A673 (cell line): Measurements from ENCODE around the gene AVPR2. TPM values are rescaled to one million over a fixed set of nuclear protein-coding genes. Genes with fewer than 3 reads are reported as not detected.

Experiments
- BruUV-seq: library from RNA; stranded (reverse); fragments of 400-500 nt; replicated peaks from 2 replicates; lab custom pipeline; 2021; lab: Mats Ljungman, UMichigan
- CTCF ChIA-PET: fragments of 300-600 bp; sonication (Branson Sonifier 250); formaldehyde crosslinking; loops from one replicate; lab custom pipeline; 2022; ENCODE audit warnings: antibody characterized with exemption; lab: Charles Lee
- POLR2A ChIA-PET: fragments of 300-600 bp; sonication (Branson Sonifier 250); formaldehyde crosslinking; loops from one replicate; lab custom pipeline; 2022; ENCODE audit warnings: antibody characterized with exemption; ENCODE audit not compliant: low non-redundant PET; lab: Charles Lee
- DNase-seq: peaks from one replicate; pipeline ENCODE4 v3.0.0-alpha.2; 2015; ENCODE audit warnings: low spot score
- H3K27ac ChIP-seq: fragments of 200-600 bp; sonication (generic); 2 replicates; pipeline ENCODE4 v1.5.1; 2016; ENCODE audit warnings: mixed run types, low read depth, mild to moderate bottlenecking, mixed read lengths, antibody characterized with exemption, low read length; ENCODE audit not compliant: poor library complexity, severe bottlenecking
- H3K27me3 ChIP-seq: fragments of 200-600 bp; sonication (generic); replicated peaks from 2 replicates; pipeline ENCODE4 v1.6.1; 2017; ENCODE audit warnings: mixed run types, low read depth, mild to moderate bottlenecking, mixed read lengths, antibody characterized with exemption, low read length; ENCODE audit not compliant: insufficient read depth, poor library complexity
- H3K36me3 ChIP-seq: fragments of 200-600 bp; sonication (generic); 2 replicates; pipeline ENCODE4 v1.6.1; 2016; ENCODE audit warnings: mixed run types, mild to moderate bottlenecking, mixed read lengths, antibody characterized with exemption, low read length; ENCODE audit not compliant: insufficient read depth, poor library complexity, severe bottlenecking
- H3K4me1 ChIP-seq: fragments of 200-600 bp; sonication (generic); 2 replicates; pipeline ENCODE4 v1.6.1; 2017; ENCODE audit warnings: mixed run types, mild to moderate bottlenecking, mixed read lengths, antibody characterized with exemption, low read length; ENCODE audit not compliant: insufficient read depth, poor library complexity, severe bottlenecking
- H3K4me3 ChIP-seq: fragments of 200-600 bp; sonication (generic); 2 replicates; pipeline ENCODE4 v1.5.1; 2016; ENCODE audit warnings: low read depth, mixed run types, mild to moderate bottlenecking, mixed read lengths, low read length; ENCODE audit not compliant: poor library complexity, severe bottlenecking
- H3K9me3 ChIP-seq: fragments of 200-600 bp; sonication (generic); 2 replicates; pipeline ENCODE4 v1.6.1; 2016; ENCODE audit warnings: mixed run types, low read depth, mild to moderate bottlenecking, mixed read lengths, antibody characterized with exemption, low read length; ENCODE audit not compliant: poor library complexity, severe bottlenecking
- EZH2 ChIP-seq: fragments of 200-600 bp; sonication (generic); IDR thresholded peaks from 2 replicates; pipeline ENCODE4 v1.6.1; 2017; ENCODE audit warnings: borderline replicate concordance, low read depth, mild to moderate bottlenecking, mixed read lengths, antibody characterized with exemption, low read length; ENCODE audit not compliant: poor library complexity, severe bottlenecking
- intact Hi-C: fragments of 100-400 bp; cut with micrococcal nuclease; formaldehyde crosslinking; loops from one replicate; pipeline ENCODE4 v1.10.0; 2022; ENCODE audit not compliant: unreplicated experiment
- total RNA-seq: library from RNA; stranded (reverse); gene quantifications from 2 replicates; pipeline ENCODE4 v1.2.3, GENCODE V29; 2021
- TF ChIP-seq, protein P1 (sequence below): fragments of 300-800, 200-600 bp; sonication (generic); conservative IDR thresholded peaks from 2 replicates; pipeline ENCODE4 v1.5.1; 2017; ENCODE audit warnings: low read depth, mild to moderate bottlenecking, antibody characterized with exemption, low read length, moderate library complexity, mixed read lengths

The AVPR2 gene
- total RNA-seq, 1 experiment from 2014 or later, result not detected

DNA sequence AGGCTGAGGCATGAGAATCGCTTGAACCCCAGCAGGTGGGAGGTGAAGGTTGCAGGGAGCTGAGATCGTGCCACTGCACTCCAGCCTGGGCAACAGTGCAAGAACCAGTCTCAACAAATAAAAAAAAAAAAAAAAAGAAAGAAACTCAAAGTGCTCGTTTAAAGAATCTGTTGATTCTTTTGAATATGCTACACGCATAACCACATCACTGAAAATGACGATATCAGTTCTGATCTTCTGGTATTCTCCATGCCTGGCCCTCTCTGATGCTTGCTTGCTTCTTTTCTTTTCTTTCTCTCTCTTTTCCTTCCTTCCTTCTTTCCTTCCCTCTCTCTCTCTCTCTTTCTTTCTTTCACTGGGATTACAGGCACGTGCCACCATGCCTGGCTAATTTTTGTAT lies 7.3 kb downstream of the AVPR2 start:
- no peak for DNase-seq
- TF ChIP-seq EZH2, result no peak
- TF ChIP-seq, protein P1, sequence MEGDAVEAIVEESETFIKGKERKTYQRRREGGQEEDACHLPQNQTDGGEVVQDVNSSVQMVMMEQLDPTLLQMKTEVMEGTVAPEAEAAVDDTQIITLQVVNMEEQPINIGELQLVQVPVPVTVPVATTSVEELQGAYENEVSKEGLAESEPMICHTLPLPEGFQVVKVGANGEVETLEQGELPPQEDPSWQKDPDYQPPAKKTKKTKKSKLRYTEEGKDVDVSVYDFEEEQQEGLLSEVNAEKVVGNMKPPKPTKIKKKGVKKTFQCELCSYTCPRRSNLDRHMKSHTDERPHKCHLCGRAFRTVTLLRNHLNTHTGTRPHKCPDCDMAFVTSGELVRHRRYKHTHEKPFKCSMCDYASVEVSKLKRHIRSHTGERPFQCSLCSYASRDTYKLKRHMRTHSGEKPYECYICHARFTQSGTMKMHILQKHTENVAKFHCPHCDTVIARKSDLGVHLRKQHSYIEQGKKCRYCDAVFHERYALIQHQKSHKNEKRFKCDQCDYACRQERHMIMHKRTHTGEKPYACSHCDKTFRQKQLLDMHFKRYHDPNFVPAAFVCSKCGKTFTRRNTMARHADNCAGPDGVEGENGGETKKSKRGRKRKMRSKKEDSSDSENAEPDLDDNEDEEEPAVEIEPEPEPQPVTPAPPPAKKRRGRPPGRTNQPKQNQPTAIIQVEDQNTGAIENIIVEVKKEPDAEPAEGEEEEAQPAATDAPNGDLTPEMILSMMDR, result no peak
- Histone ChIP-seq H3K27ac (no peak overlapping the region), H3K4me1 (no peaks in the 10 kb centered on the region), H3K4me3 (no peak overlapping the region), H3K36me3 (no peaks in the 10 kb centered on the region), H3K9me3 (no peaks in the 10 kb centered on the region), H3K27me3 (no peaks in the 10 kb centered on the region)
- BruUV-seq, result no TSS peak
- intact Hi-C loops, result no loop called here
- ChIA-PET POLR2A (no interaction called here), CTCF (no interaction called here)

- DNase-seq, result no peak
- H3K36me3 ChIP-seq, result no peaks in the 10 kb centered on the region
- H3K9me3 ChIP-seq, result no peaks in the 10 kb centered on the region
- intact Hi-C loops, result no loop called here
- no TSS peak for BruUV-seq
- H3K4me3 ChIP-seq, result no peak overlapping the region
- POLR2A ChIA-PET, result no interaction called here
- H3K27me3 ChIP-seq, result no peaks in the 10 kb centered on the region
- no peaks in the 10 kb centered on the region for H3K4me1 ChIP-seq
- CTCF ChIA-PET, result no interaction called here
- TF ChIP-seq, protein P1, result no peak
- no peak for TF ChIP-seq EZH2
- H3K27ac ChIP-seq, result no peak overlapping the region
Measured at GRCh38 chrX:153913211-153913610, 8.7 kb downstream of the AVPR2 start.

GRCh38 chrX:153913701-153914100 lies 9.2 kb downstream of the AVPR2 start:
- ChIA-PET POLR2A (no interaction called here), CTCF (no interaction called here)
- TF ChIP-seq, protein P1, result no peak
- TF ChIP-seq EZH2, result no peak
- intact Hi-C loops, result no loop called here
- Histone ChIP-seq H3K36me3 (no peaks in the 10 kb centered on the region), H3K4me3 (no peak overlapping the region), H3K4me1 (no peaks in the 10 kb centered on the region), H3K27me3 (no peaks in the 10 kb centered on the region), H3K27ac (no peak overlapping the region), H3K9me3 (no peaks in the 10 kb centered on the region)
- DNase-seq, result no peak
- BruUV-seq, result no TSS peak
